Mucosa of descending colon (tissue), 3 donors: ENCODE data around the gene CDC14A. TPM values are rescaled to one million over a fixed set of nuclear protein-coding genes. Genes with fewer than 3 reads are reported as not detected.
"Not testable (repeated sequence)": the region's sequence is repeated elsewhere in the genome, so short reads cannot be mapped to it uniquely, and the experiment has no call there.

Experiments
- ATAC-seq: fragments of 200-7000 bp; cut with Tn5 transposase; one replicate; pipeline ENCODE4 v1.9.1; 2020; ENCODE audit warnings: mild to moderate bottlenecking, moderate library complexity
- DNase-seq, 3 donors: peaks; one replicate each; pipeline ENCODE4 v3.0.0-alpha.2; 2020
- H3K36me3 ChIP-seq: fragments of 200-600 bp; one replicate; pipeline ENCODE4 v1.8.0; 2021; ENCODE audit warnings: low read depth, mild to moderate bottlenecking
- H3K4me1 ChIP-seq: fragments of 200-600 bp; one replicate; pipeline ENCODE4 v1.8.0; 2021; ENCODE audit warnings: low read depth, mild to moderate bottlenecking
- H3K4me3 ChIP-seq: fragments of 200-600 bp; one replicate; pipeline ENCODE4 v1.8.0; 2021; ENCODE audit warnings: mild to moderate bottlenecking
- H3K9me3 ChIP-seq: fragments of 200-600 bp; one replicate; pipeline ENCODE4 v1.8.0; 2021; ENCODE audit warnings: mild to moderate bottlenecking
- CTCF ChIP-seq: fragments of 200-600 bp; IDR thresholded peaks from one replicate; pipeline ENCODE4 v1.8.0; 2022; ENCODE audit warnings: antibody characterized with exemption, mild to moderate bottlenecking
- intact Hi-C, 2 donors: fragments of 100-400 bp; cut with DNase I in 1 of 2; cut with micrococcal nuclease in 1 of 2; formaldehyde crosslinking; loops; one replicate each; pipeline versions ENCODE4 v1.11.0 to v1.11.1; 2022; cut with DNase I, micrococcal nuclease
- total RNA-seq, 3 donors: library from RNA; stranded (reverse); fragmentation: NEBNext Ultra II Directional in 2 of 3; extraction: Animal tissue kit (Norgen Biotek cat#: 25700) in 2 of 3; gene quantifications; one replicate each; pipeline versions ENCODE4 v1.2.1 to v1.2.4, GENCODE V29; 2021 to 2023
- donor health status: DM: no; HTN: no; CAD: no; lungs with moderate emphysema.
- donor health status: DM: no; HTN: no; CAD: no.
- donor health status: DM: no; HTN: yes; CAD: no.

CDC14A gene
- total RNA-seq, 3 donors from 2014 or later = 15.6 to 34.3 (median 18.5) TPM

GRCh38 chr1:100397681-100398080, 45.4 kb downstream of the CDC14A start:
- Histone ChIP-seq H3K36me3 (no peaks in the 10 kb centered on the region), H3K4me3 (no peak overlapping the region), H3K4me1 (no peaks in the 10 kb centered on the region), H3K9me3 (no peaks in the 10 kb centered on the region)
- ATAC-seq (no peak), DNase-seq (no peak)
- intact Hi-C loops = no loop called here
- no peak for TF ChIP-seq CTCF

GRCh38 chr1:100398648-100399047, 46.3 kb downstream of the CDC14A start:
- no peak for ATAC-seq
- Histone ChIP-seq H3K4me1 (no peaks in the 10 kb centered on the region), H3K36me3 (no peaks in the 10 kb centered on the region), H3K9me3 (no peaks in the 10 kb centered on the region), H3K4me3 (no peak overlapping the region)
- intact Hi-C loops = no loop called here
- TF ChIP-seq CTCF = no peak
- no peak for DNase-seq

GRCh38 chr1:100400404-100400803, 48.1 kb downstream of the CDC14A start:
- DNase-seq (peak; percentile 31 to 65 (median 53)), ATAC-seq (peak; percentile 87)
- Histone ChIP-seq H3K4me3 (no peak overlapping the region), H3K9me3 (no peaks in the 10 kb centered on the region), H3K4me1 (no peaks in the 10 kb centered on the region), H3K36me3 (no peaks in the 10 kb centered on the region)
- TF ChIP-seq CTCF = no peak
- intact Hi-C loops = no loop called here

- intact Hi-C loops = no loop called here
- ATAC-seq (no peak), DNase-seq (no peak)
- no peak overlapping the region for H3K4me3 ChIP-seq
- no peaks in the 10 kb centered on the region for H3K36me3 ChIP-seq
- H3K4me1 ChIP-seq = no peaks in the 10 kb centered on the region
- H3K9me3 ChIP-seq = no peaks in the 10 kb centered on the region
- no peak for TF ChIP-seq CTCF
These were observed 52.5 kb downstream of the CDC14A start for GRCh38 chr1:100404821-100405220.

- intact Hi-C loops, H3K4me3 ChIP-seq, H3K9me3 ChIP-seq, H3K4me1 ChIP-seq, DNase-seq, H3K36me3 ChIP-seq, ATAC-seq: not testable (repeated sequence)
These were observed 53.6 kb downstream of the CDC14A start for GRCh38 chr1:100405902-100406301.

- intact Hi-C loops, H3K36me3 ChIP-seq, DNase-seq, H3K4me1 ChIP-seq, ATAC-seq, H3K9me3 ChIP-seq, H3K4me3 ChIP-seq: not testable (repeated sequence)
These were observed 55.1 kb downstream of the CDC14A start for GRCh38 chr1:100407390-100407789.

GRCh38 chr1:100411019-100411418, 58.7 kb downstream of the CDC14A start:
- no peak for TF ChIP-seq CTCF
- peaks cover 8% of the 10 kb centered on the region for H3K4me1 ChIP-seq
- DNase-seq = no peak
- ATAC-seq = no peak
- no peaks in the 10 kb centered on the region for H3K36me3 ChIP-seq
- H3K4me3 ChIP-seq = no peak overlapping the region
- H3K9me3 ChIP-seq = no peaks in the 10 kb centered on the region
- intact Hi-C loops = no loop called here
